Measurements from ENCODE around the gene UTS2R.
A peak's percentile ranks its signal among the peaks of the same experiment; 100 is the strongest.
"Not testable (repeated sequence)": the region's sequence is repeated elsewhere in the genome, so short reads cannot be mapped to it uniquely, and the experiment has no call there.

Gene UTS2R

DNA sequence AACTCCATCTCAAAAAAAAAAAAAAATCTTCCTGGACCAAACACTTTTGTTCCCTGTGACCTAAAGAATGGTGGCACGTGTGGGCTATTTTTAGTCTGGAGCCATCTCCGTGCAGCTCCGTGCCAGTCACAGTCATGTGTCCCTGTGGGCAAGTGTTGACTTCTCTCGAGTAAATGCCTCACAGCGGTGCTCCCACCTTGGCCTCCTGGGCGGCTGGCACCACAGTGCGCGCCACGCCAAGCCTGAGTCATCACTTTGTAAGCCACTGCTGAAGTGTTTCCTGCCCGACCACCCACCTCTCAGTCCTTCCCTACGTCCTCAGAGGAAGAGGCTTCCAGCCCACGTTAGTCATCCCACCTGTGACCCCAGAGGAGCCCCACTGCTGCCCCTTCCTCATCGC is 35.7 kb downstream of the UTS2R start:
- DNase-seq (ENCODE audit: low read depth) = peak; percentile 26
- no peak overlapping the region for H3K4me3 ChIP-seq (ENCODE audit: low read length)
- TF ChIP-seq, protein P1, sequence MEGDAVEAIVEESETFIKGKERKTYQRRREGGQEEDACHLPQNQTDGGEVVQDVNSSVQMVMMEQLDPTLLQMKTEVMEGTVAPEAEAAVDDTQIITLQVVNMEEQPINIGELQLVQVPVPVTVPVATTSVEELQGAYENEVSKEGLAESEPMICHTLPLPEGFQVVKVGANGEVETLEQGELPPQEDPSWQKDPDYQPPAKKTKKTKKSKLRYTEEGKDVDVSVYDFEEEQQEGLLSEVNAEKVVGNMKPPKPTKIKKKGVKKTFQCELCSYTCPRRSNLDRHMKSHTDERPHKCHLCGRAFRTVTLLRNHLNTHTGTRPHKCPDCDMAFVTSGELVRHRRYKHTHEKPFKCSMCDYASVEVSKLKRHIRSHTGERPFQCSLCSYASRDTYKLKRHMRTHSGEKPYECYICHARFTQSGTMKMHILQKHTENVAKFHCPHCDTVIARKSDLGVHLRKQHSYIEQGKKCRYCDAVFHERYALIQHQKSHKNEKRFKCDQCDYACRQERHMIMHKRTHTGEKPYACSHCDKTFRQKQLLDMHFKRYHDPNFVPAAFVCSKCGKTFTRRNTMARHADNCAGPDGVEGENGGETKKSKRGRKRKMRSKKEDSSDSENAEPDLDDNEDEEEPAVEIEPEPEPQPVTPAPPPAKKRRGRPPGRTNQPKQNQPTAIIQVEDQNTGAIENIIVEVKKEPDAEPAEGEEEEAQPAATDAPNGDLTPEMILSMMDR (IDR thresholded peaks at IDR 0.05; ENCODE audit: insufficient read depth, low read depth, low read length, missing control alignments) = no peak

GRCh38 chr17:82408288-82408937 is 36.8 kb downstream of the UTS2R start:
- TF ChIP-seq, protein P1 (IDR thresholded peaks at IDR 0.05; ENCODE audit: insufficient read depth, low read depth, low read length, missing control alignments) = no peak
- DNase-seq (ENCODE audit: low read depth) = no peak
- H3K4me3 ChIP-seq (ENCODE audit: low read length) = no peak overlapping the region

GRCh38 chr17:82408938-82409318 is 37.4 kb downstream of the UTS2R start:
- H3K4me3 ChIP-seq (ENCODE audit: low read length) = no peak overlapping the region
- TF ChIP-seq, protein P1 (IDR thresholded peaks at IDR 0.05; ENCODE audit: insufficient read depth, low read depth, low read length, missing control alignments) = no peak
- no peak for DNase-seq (ENCODE audit: low read depth)

- no peak overlapping the region for H3K4me3 ChIP-seq (ENCODE audit: low read length)
- TF ChIP-seq, protein P1 (IDR thresholded peaks at IDR 0.05; ENCODE audit: insufficient read depth, low read depth, low read length, missing control alignments) = no peak
- no peak for DNase-seq (ENCODE audit: low read depth)
These were observed 38.6 kb downstream of the UTS2R start for GRCh38 chr17:82410014-82410716.

- TF ChIP-seq, protein P1 (IDR thresholded peaks at IDR 0.05; ENCODE audit: insufficient read depth, low read depth, low read length, missing control alignments) = no peak
- DNase-seq (ENCODE audit: low read depth) = no peak
- no peak overlapping the region for H3K4me3 ChIP-seq (ENCODE audit: low read length)
These were observed 40.0 kb downstream of the UTS2R start for GRCh38 chr17:82411396-82412053.

- H3K4me3 ChIP-seq (ENCODE audit: low read length); DNase-seq (ENCODE audit: low read depth): not testable (repeated sequence)
These were observed 40.5 kb downstream of the UTS2R start for GRCh38 chr17:82412081-82412480.
